GM23338 (cell line): Measurements from ENCODE around the gene INHA.

Source experiments
- CTCF ChIP-seq, 2 experiments: fragments of 200-600 bp in 1 of 2; sonication (generic) in 1 of 2; conservative IDR thresholded peaks; 2 replicates each; pipeline versions ENCODE4 v1.5.1 to v1.6.1; 2016 to 2017; ENCODE audit warnings: antibody characterized with exemption in 2 of 2, low read depth in 2 of 2, mild to moderate bottlenecking in 2 of 2, moderate library complexity in 1 of 2
- ETS1 ChIP-seq: IDR thresholded peaks from 2 replicates; pipeline ENCODE4 v1.6.1; 2016; ENCODE audit warnings: antibody characterized with exemption
- EZH2 ChIP-seq: fragments of 200-600 bp; sonication (generic); IDR thresholded peaks from one replicate; pipeline ENCODE4 v1.8.0; 2017; ENCODE audit warnings: antibody characterized with exemption, mild to moderate bottlenecking, low read depth; ENCODE audit not compliant: unreplicated experiment
- EZH2phosphoT487 ChIP-seq: fragments of 200-600 bp; sonication (generic); IDR thresholded peaks from one replicate; pipeline ENCODE4 v1.8.1; 2018; ENCODE audit warnings: antibody characterized with exemption; ENCODE audit not compliant: unreplicated experiment
- REST ChIP-seq: IDR thresholded peaks from one replicate; pipeline ENCODE4 v1.6.1; 2018; ENCODE audit warnings: antibody characterized with exemption; ENCODE audit not compliant: unreplicated experiment
- STAT1 ChIP-seq: IDR thresholded peaks from one replicate; pipeline ENCODE4 v1.6.1; 2016; ENCODE audit warnings: antibody characterized with exemption; ENCODE audit not compliant: unreplicated experiment

- TF ChIP-seq EZH2phosphoT487 (no peak), CTCF (conservative IDR thresholded peaks at IDR 0.05; ENCODE audit: low read depth in 2 of 2) (no peak), REST (no peak), EZH2 (no peak), ETS1 (no peak), STAT1 (no peak)
Observed at GRCh38 chr2:219578811-219579613, 6.9 kb downstream of the INHA start.
